Measurements from ENCODE around the gene CSNK1E. TPM values are rescaled to one million over a fixed set of nuclear protein-coding genes. Genes with fewer than 3 reads are reported as not detected.

CSNK1E gene
- total and polyA plus RNA-seq, 9 donors, result 68.8 to 136 (median 112) TPM

DNA sequence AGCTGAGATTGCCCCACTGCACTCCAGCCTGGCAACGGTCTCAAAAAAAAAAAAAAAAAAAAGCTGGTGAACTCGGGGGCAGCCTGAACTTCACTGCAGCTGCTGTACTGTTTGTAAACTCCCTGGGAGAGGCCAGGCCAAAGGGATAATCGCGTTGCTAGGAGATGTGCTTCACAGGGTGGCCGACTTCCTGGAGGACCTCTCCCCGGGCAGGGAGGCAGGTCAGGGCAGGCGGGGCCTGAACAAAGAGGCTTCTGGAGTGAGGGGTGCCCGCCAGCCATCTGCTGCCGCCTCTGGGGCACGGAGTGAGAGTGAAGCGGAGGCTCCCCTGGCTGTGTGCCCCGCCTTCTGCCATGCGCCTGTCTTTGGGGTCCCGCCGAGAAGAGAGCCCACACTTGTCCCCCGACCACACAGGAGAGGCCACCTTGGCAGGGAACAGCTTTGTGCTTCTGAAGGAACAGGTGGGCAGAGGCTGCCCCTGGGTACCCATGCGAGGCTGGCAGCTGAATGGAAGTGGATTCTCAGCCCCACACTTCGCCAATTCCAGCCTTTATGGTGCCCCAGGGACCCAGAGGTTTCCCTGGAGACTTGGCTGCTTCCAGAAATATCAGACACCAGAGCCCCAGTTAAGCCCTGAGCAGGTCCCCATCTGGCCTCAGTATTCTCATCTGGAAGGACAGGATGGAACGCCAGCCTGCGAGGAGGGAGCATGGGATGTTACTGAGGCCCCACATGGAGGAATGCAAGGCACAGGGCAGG, 74.0 kb downstream of the CSNK1E start:
- no peaks in the 10 kb centered on the region for H3K27me3 ChIP-seq (ENCODE audit: control insufficient read depth, insufficient read depth, low read length)
- H3K4me3 ChIP-seq (ENCODE audit: low read length), result no peak overlapping the region
- peaks cover 46% of the 10 kb centered on the region for H3K36me3 ChIP-seq (ENCODE audit: control insufficient read depth, insufficient read depth, low read length)
- 39% methylated on average over 15 of the region's 20 CpGs for WGBS (ENCODE audit: insufficient coverage)
- DNase-seq, result peak; percentile 94
- H3K9me3 ChIP-seq (replicated peaks; ENCODE audit: control insufficient read depth, low read depth, low read length), result no peaks in the 10 kb centered on the region
- H3K4me1 ChIP-seq (ENCODE audit: control insufficient read depth, insufficient read depth, low read length), result peaks cover 75% of the 10 kb centered on the region
- H3K27ac ChIP-seq (ENCODE audit: low read length), result peak overlapping the region; percentile 81

DNA sequence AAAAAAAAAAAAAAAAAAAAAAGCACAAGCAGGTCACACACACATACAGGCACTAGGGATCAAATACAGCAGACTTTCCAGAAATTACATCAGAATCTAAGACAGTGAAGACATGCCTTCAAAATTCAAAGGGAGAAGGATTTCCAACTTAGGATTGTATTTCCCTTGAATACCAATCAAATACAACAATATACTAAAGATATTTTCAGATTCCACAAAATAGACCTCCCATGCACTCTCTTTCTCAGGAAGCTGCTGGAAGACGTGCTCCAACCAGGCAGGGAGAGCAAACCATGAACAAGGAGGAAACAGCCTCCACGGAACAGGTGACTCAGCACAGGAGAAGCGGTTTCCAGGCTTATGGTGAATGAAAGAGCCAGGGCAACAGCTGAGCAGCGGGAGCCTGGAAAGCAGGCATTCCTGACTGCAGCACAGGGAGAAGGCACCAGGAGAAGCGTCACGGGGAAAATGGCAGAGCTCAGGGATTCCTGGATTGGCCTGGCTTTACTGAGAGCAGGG, 76.4 kb downstream of the CSNK1E start:
- Histone ChIP-seq H3K4me1 (ENCODE audit: control insufficient read depth, insufficient read depth, low read length) (peaks cover 59% of the 10 kb centered on the region), H3K27me3 (ENCODE audit: control insufficient read depth, insufficient read depth, low read length) (no peaks in the 10 kb centered on the region), H3K27ac (ENCODE audit: low read length) (peak overlapping the region; percentile 90), H3K36me3 (ENCODE audit: control insufficient read depth, insufficient read depth, low read length) (peaks cover 43% of the 10 kb centered on the region), H3K9me3 (replicated peaks; ENCODE audit: control insufficient read depth, low read depth, low read length) (no peaks in the 10 kb centered on the region), H3K4me3 (ENCODE audit: low read length) (no peak overlapping the region)
- DNase-seq, result peak; percentile 90
- 30% methylated on average over 6 of the region's 6 CpGs for WGBS (ENCODE audit: insufficient coverage)

Other genes with a start within 250 kb of the CSNK1E start
- 2.4 TPM for gene SLC16A8, start 233.2 kb downstream of the CSNK1E start, total RNA-seq
- gene SLC16A8, start 233.2 kb downstream of the CSNK1E start, polyA plus RNA-seq (ENCODE audit: insufficient read depth in 1 of 8, insufficient read length in 8 of 8, low replicate concordance in 1 of 8), result 1 to 10 TPM; 1.0 to 3.4 (median 2.2) TPM
- gene BAIAP2L2, start 206.7 kb downstream of the CSNK1E start, total RNA-seq, result 0.22 TPM
- 1 to 10 TPM in 6 of 8 donors, under 1 TPM in 2; 0.61 to 6.4 (median 1.3) TPM for gene BAIAP2L2, start 206.7 kb downstream of the CSNK1E start, polyA plus RNA-seq (ENCODE audit: insufficient read depth in 1 of 8, insufficient read length in 8 of 8, low replicate concordance in 1 of 8)
- gene PLA2G6, start 135.6 kb downstream of the CSNK1E start, total RNA-seq, result 10.1 TPM
- 10 to 100 TPM in 4 of 8 donors, 1 to 10 TPM in 4; 6.3 to 14.2 (median 10.5) TPM for gene PLA2G6, start 135.6 kb downstream of the CSNK1E start, polyA plus RNA-seq (ENCODE audit: insufficient read depth in 1 of 8, insufficient read length in 8 of 8, low replicate concordance in 1 of 8)
- gene MAFF, start 115.4 kb downstream of the CSNK1E start, total RNA-seq, result 3.5 TPM
- gene MAFF, start 115.4 kb downstream of the CSNK1E start, polyA plus RNA-seq (ENCODE audit: insufficient read depth in 1 of 8, insufficient read length in 8 of 8, low replicate concordance in 1 of 8), result 1 to 10 TPM; 2.0 to 7.3 (median 4.7) TPM
- gene TMEM184B, start 44.4 kb downstream of the CSNK1E start, total RNA-seq, result 19.9 TPM
- 10 to 100 TPM; 55.2 to 78.6 (median 68.8) TPM for gene TMEM184B, start 44.4 kb downstream of the CSNK1E start, polyA plus RNA-seq (ENCODE audit: insufficient read depth in 1 of 8, insufficient read length in 8 of 8, low replicate concordance in 1 of 8)
- gene KCNJ4, start 137.8 kb upstream of the CSNK1E start, total RNA-seq, result 0.27 TPM
- gene KCNJ4, start 137.8 kb upstream of the CSNK1E start, polyA plus RNA-seq (ENCODE audit: insufficient read depth in 1 of 8, insufficient read length in 8 of 8, low replicate concordance in 1 of 8), result under 1 TPM; 0.27 to 0.80 (median 0.40) TPM
- gene KDELR3, start 150.7 kb upstream of the CSNK1E start, total RNA-seq, result 36.4 TPM
- gene KDELR3, start 150.7 kb upstream of the CSNK1E start, polyA plus RNA-seq (ENCODE audit: insufficient read depth in 1 of 8, insufficient read length in 8 of 8, low replicate concordance in 1 of 8), result 10 to 100 TPM; 20.6 to 48.0 (median 27.3) TPM
- gene DDX17, start 188.9 kb upstream of the CSNK1E start, total RNA-seq, result 346 TPM
- 100 to 1,000 TPM; 280 to 410 (median 304) TPM for gene DDX17, start 188.9 kb upstream of the CSNK1E start, polyA plus RNA-seq (ENCODE audit: insufficient read depth in 1 of 8, insufficient read length in 8 of 8, low replicate concordance in 1 of 8)

All from muscle of leg (tissue), 11 donors.